SU-DHL-6 (cell line): Measurements from ENCODE around the gene ITGA11.
"Not testable (repeated sequence)": the region's sequence is repeated elsewhere in the genome, so short reads cannot be mapped to it uniquely, and the experiment has no call there.

Source experiments
- H2AFZ ChIP-seq: fragments of 200-600 bp; sonication (generic); 2 replicates; pipeline ENCODE4 v1.6.1; 2014; ENCODE audit warnings: low read depth, mild to moderate bottlenecking, moderate library complexity, mixed read lengths, antibody characterized with exemption, low read length; ENCODE audit not compliant: severe bottlenecking
- H3F3A ChIP-seq: fragments of 200-600 bp; shearing (Covaris generic); 2 replicates; pipeline ENCODE4 v1.6.0; 2016; ENCODE audit warnings: antibody characterized with exemption, mild to moderate bottlenecking; ENCODE audit not compliant: insufficient read depth
- H3K27ac ChIP-seq: fragments of 200-600 bp; sonication (generic); 2 replicates; pipeline ENCODE4 v1.5.1; 2016; ENCODE audit warnings: low read depth, mild to moderate bottlenecking, low read length, moderate library complexity, mixed read lengths
- H3K27me3 ChIP-seq: fragments of 200-600 bp; sonication (generic), shearing (Covaris generic); 2 replicates; pipeline ENCODE4 v1.6.0; 2014; ENCODE audit warnings: mild to moderate bottlenecking, low read length
- H3K36me3 ChIP-seq: fragments of 200-600 bp; sonication (generic); 2 replicates; pipeline ENCODE4 v1.6.1; 2014; ENCODE audit warnings: mild to moderate bottlenecking, low read length, mixed read lengths
- H3K4me2 ChIP-seq: fragments of 300-600, 200-600 bp; shearing (Covaris generic), sonication (generic); 2 replicates; pipeline ENCODE4 v1.6.0; 2014; ENCODE audit warnings: low read length, low read depth, mild to moderate bottlenecking; ENCODE audit not compliant: poor library complexity, severe bottlenecking
- H3K4me3 ChIP-seq: fragments of 200-600 bp; sonication (generic); 2 replicates; pipeline ENCODE4 v1.5.1; 2014; ENCODE audit warnings: antibody characterized with exemption, low read length, mild to moderate bottlenecking, mixed read lengths; ENCODE audit not compliant: insufficient read depth, poor library complexity, severe bottlenecking
- H3K79me2 ChIP-seq: fragments of 200-600 bp; sonication (generic); 2 replicates; pipeline ENCODE4 v1.6.1; 2014; ENCODE audit warnings: mild to moderate bottlenecking, low read length, moderate library complexity; ENCODE audit not compliant: insufficient read depth
- H3K9ac ChIP-seq: fragments of 200-600 bp; sonication (generic); 2 replicates; pipeline ENCODE4 v1.7.0; 2014; ENCODE audit warnings: mild to moderate bottlenecking, low read length
- H3K9me2 ChIP-seq: fragments of 200-600 bp; sonication (generic); replicated peaks from 2 replicates; pipeline ENCODE4 v1.6.1; 2014; ENCODE audit warnings: low read length; ENCODE audit not compliant: insufficient read depth
- H3K9me3 ChIP-seq: fragments of 200-600 bp; sonication (generic); 2 replicates; pipeline ENCODE4 v1.6.1; 2014; ENCODE audit warnings: low read length, mixed read lengths; ENCODE audit not compliant: insufficient read depth
- H4K20me1 ChIP-seq: fragments of 200-600 bp; sonication (generic); 2 replicates; pipeline ENCODE4 v1.6.1; 2014; ENCODE audit warnings: low read depth, mild to moderate bottlenecking, antibody characterized with exemption, low read length, moderate library complexity, mixed read lengths
- CTCF ChIP-seq: fragments of 200-600 bp; sonication (generic); IDR thresholded peaks from one replicate; pipeline ENCODE4 v1.5.1; 2017; ENCODE audit warnings: antibody characterized with exemption, mild to moderate bottlenecking, low read length, moderate library complexity; ENCODE audit not compliant: insufficient read depth, poor library complexity, severe bottlenecking
- EZH2phosphoT487 ChIP-seq: fragments of 200-600 bp; sonication (generic), shearing (Covaris generic); conservative IDR thresholded peaks from 2 replicates; pipeline ENCODE4 v1.6.1; 2018; ENCODE audit warnings: mild to moderate bottlenecking, antibody characterized with exemption, low read length, moderate library complexity, mixed read lengths

The ITGA11 gene

GRCh38 chr15:68399096-68400065 is 32.6 kb downstream of the ITGA11 start:
- H3K4me3 ChIP-seq: no peak overlapping the region
- no peaks in the 10 kb centered on the region for H4K20me1 ChIP-seq
- H3F3A ChIP-seq: 0 out of 2 replicates have a peak, but pooled peaks cover 3% of the 10 kb centered on the region
- no peaks in the 10 kb centered on the region for H3K27me3 ChIP-seq
- H3K27ac ChIP-seq: no peak overlapping the region
- no peaks in the 10 kb centered on the region for H3K9me3 ChIP-seq
- no peak for TF ChIP-seq EZH2phosphoT487
- TF ChIP-seq CTCF: no peak
- no peak overlapping the region for H2AFZ ChIP-seq
- H3K79me2 ChIP-seq: no peaks in the 10 kb centered on the region
- H3K36me3 ChIP-seq: no peaks in the 10 kb centered on the region
- no peak overlapping the region for H3K4me2 ChIP-seq
- no peak overlapping the region for H3K9ac ChIP-seq
- H3K9me2 ChIP-seq: no peaks in the 10 kb centered on the region

GRCh38 chr15:68397999-68398398 is 34.0 kb downstream of the ITGA11 start:
- not testable (repeated sequence) for H2AFZ ChIP-seq, H3K9me3 ChIP-seq, H3K4me3 ChIP-seq, H3K27me3 ChIP-seq, H4K20me1 ChIP-seq, H3K27ac ChIP-seq, H3K9me2 ChIP-seq, H3K79me2 ChIP-seq, H3F3A ChIP-seq, H3K4me2 ChIP-seq, H3K9ac ChIP-seq, H3K36me3 ChIP-seq

GRCh38 chr15:68396068-68396467 is 35.9 kb downstream of the ITGA11 start:
- no peak overlapping the region for H3K4me3 ChIP-seq
- H3K9me3 ChIP-seq: no peaks in the 10 kb centered on the region
- H2AFZ ChIP-seq: no peak overlapping the region
- TF ChIP-seq CTCF (no peak), EZH2phosphoT487 (no peak)
- no peak overlapping the region for H3K9ac ChIP-seq
- H3K79me2 ChIP-seq: no peaks in the 10 kb centered on the region
- no peaks in the 10 kb centered on the region for H3K36me3 ChIP-seq
- 0 out of 2 replicates have a peak, but pooled peaks cover 3% of the 10 kb centered on the region for H3F3A ChIP-seq
- no peak overlapping the region for H3K4me2 ChIP-seq
- no peak overlapping the region for H3K27ac ChIP-seq
- H3K9me2 ChIP-seq: no peaks in the 10 kb centered on the region
- H4K20me1 ChIP-seq: no peaks in the 10 kb centered on the region
- H3K27me3 ChIP-seq: no peaks in the 10 kb centered on the region

GRCh38 chr15:68391121-68391520 is 40.8 kb downstream of the ITGA11 start:
- no peak overlapping the region for H3K9ac ChIP-seq
- no peaks in the 10 kb centered on the region for H3K9me2 ChIP-seq
- H4K20me1 ChIP-seq: no peaks in the 10 kb centered on the region
- H3K79me2 ChIP-seq: no peaks in the 10 kb centered on the region
- TF ChIP-seq CTCF (no peak), EZH2phosphoT487 (no peak)
- H3K9me3 ChIP-seq: no peaks in the 10 kb centered on the region
- no peak overlapping the region for H3K4me3 ChIP-seq
- H3K27me3 ChIP-seq: no peaks in the 10 kb centered on the region
- no peaks in the 10 kb centered on the region for H3F3A ChIP-seq
- no peaks in the 10 kb centered on the region for H3K36me3 ChIP-seq
- H3K27ac ChIP-seq: no peak overlapping the region
- H2AFZ ChIP-seq: no peak overlapping the region
- no peak overlapping the region for H3K4me2 ChIP-seq
